Stimulated activated CD4-positive, alpha-beta T cell treated with anti-CD3 and anti-CD28 coated beads, Interleukin-2, amount 100 ng/mL, for 48 hours (primary cell): ENCODE results near the gene ZSCAN5B.
"Not testable (repeated sequence)": the region's sequence is repeated elsewhere in the genome, so short reads cannot be mapped to it uniquely, and the experiment has no call there.

Experiments
- DNase-seq, 2 donors: peaks; one replicate each; pipeline ENCODE4 v3.0.0-alpha.2; 2020

The ZSCAN5B gene

GRCh38 chr19:56174550-56174949, 23.0 kb downstream of the ZSCAN5B start:
- DNase-seq, result no peak

DNA sequence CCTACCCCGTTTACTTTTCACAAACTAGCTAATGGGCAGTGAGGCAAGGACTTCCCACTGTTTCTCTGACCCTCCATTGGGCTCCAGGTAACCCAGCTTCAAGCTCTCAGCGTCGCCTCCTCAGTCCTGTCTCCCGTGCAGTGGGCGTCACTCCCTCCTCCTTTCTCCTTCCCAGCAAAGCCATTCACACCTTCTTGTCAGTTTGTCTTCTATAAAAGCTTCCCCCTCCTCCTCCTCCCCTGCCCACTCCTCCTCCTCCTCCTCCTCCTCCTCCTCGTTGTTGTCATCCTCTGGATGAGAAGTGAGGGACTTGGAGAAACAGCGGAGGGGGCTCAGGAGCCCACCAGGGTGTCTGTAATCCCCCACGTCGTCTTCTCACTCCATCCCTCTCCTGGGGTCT, 23.5 kb downstream of the ZSCAN5B start:
- no peak for DNase-seq

GRCh38 chr19:56170261-56170660, 27.3 kb downstream of the ZSCAN5B start:
- no peak for DNase-seq

DNA sequence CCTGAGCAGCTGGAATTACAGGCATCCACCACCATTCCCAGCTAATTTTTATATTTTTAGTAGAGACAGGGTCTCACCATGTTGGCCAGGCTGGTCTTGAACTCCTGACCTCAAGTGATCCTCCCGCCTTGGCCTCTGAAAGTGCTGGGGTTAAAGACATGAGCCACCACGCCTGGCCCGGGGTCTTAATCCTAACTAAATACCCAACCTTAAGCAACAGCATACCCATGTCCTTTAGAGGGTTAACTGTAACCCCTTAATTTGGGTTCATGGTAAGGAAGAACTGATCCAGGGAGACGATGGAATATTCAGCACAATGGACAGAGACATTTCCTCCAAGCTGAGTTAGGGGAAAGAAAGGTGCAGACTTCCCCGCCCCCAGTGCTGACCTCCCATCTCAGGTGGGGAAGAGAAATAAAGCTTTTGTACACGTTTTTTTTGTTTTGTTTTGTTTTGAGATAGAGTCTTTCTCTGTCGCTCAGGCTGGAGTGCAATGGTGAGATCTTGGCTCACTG, 30.5 kb downstream of the ZSCAN5B start:
- DNase-seq, result no peak

GRCh38 chr19:56163097-56163496, 34.5 kb downstream of the ZSCAN5B start:
- no peak for DNase-seq

DNA sequence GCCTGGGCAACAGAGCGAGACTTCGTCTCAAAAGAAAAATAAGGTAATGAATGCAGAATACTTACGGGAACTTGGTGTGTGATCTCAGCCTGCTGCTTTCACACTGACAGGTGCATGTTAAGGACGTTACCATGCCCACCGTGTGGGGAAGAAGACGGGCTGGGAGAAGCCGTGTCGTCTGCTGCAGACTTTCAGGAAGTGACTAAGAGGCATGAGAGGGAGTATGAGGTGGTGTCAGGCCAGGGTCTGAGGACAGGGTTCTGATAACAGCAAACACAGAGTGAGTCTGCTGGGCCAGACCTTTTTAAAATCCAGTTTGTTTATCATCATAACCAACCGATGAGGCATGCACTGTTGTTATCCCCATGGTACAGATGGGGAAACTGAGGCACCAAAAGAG, 35.3 kb downstream of the ZSCAN5B start:
- DNase-seq, result peak in 1 of 2 donors; percentile 24

DNA sequence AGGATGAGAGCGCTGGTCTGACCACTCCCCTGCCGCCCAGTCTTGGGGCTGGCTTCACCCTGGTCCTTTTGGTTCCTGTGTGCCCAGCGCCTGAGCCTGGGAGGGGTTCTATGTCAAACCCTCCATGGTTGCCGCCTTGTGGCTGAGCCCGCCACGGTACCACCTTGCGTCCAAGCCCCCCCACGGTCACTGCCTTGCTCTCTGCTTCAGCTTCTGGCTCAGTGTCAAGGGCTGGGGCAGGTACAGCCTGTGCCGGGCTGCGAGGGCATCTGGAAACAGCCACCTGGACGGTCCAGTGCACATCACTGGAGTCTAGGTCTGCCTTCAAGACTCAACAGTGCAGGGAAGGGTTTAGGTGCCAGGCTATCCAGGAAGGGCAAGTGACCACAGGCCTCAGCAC, 36.0 kb downstream of the ZSCAN5B start:
- DNase-seq, result no peak

- DNase-seq, result no peak
Measured at GRCh38 chr19:56159622-56160271, 37.8 kb downstream of the ZSCAN5B start.

DNA sequence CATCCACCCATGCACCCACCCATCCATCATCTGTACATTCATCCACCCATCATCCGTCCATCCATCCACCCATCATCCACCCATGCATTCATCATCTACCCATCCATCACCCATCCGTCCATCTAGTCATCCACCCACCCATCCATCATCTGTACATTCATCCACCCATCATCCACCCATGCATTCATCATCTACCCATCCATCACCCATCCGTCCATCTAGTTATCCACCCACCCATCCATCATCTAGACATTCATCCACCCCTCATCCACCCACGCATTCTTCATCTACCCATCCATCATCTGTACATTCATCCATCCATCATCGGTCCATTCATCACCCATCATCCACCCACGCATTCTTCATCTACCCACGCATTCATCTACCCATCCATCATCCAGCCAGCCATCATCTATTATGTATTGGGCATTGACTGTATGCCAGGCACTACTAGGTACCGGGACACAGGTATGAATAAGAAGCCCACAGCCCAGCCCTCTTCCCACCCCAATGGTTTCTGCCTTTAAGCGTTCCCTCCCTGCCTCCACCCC, 38.5 kb downstream of the ZSCAN5B start:
- no peak for DNase-seq

GRCh38 chr19:56158170-56158757, 39.3 kb downstream of the ZSCAN5B start:
- no peak for DNase-seq

DNA sequence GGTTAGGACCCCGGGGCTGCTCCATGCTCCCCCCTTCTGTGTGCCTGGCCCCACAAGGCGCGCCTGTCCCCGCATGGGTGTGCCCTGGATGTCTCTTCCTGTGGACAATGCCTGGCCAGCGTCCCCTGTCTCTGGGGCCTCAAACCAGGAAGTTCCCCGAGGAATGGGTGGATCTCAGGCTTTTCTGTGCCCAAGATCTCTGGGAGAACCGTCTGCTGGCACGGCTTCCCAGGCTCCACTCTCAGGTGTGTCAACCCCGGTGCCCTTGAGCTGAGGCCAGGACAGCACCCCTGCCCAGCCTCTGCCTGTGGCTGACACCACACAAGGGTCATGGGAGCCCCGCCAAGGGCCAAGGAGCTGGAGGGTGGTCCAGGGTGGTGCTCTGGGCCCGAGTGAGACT, 40.8 kb downstream of the ZSCAN5B start:
- no peak for DNase-seq

DNA sequence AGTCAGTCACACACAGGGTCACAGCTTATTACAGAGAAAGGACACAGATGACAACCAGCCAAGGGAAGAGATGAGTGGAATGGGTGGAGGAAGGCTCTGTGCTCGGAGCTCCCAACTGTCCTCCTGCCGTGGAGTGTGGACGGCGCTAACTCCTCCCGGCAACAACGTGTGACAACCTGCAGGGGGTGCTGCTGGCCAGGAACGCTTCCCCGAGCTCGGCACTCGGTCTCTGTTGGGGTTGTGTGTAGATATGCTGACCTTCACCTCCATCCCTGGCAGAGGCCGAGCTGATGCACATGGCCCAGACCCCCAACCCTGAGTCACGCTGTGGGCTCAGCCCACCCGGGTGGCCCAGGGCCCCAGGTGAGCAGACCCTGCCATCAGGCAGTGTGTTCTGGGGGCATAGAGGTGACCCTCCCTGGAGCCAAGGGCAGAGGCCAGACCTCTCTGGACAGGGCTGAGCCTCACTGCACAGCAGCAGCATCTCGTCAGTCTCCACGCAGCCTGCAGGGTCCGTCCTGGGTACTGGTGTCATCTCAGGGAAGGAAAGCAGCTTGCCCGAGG, 42.4 kb downstream of the ZSCAN5B start:
- DNase-seq, result no peak

GRCh38 chr19:56153507-56153906, 44.1 kb downstream of the ZSCAN5B start:
- DNase-seq, result no peak

DNA sequence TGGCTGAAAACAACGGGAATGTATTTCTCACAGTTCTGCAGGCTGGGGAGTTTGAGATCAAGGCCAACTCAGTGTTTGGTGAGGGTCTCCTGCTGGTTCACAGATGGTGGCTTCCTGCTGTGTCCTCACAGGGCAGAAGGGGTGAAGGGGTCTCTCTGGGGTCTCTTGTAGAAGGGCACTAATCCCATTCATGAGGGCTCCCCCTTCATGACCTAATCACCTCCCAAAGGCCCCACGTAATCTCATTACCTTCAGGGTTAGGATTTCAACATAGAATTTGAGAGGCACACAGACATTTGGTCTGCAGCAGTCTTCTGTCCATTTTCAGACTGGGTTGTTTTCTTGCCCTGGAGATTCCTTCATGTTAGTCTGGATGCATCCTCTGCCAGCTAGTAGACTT, 44.9 kb downstream of the ZSCAN5B start:
- no peak for DNase-seq

DNA sequence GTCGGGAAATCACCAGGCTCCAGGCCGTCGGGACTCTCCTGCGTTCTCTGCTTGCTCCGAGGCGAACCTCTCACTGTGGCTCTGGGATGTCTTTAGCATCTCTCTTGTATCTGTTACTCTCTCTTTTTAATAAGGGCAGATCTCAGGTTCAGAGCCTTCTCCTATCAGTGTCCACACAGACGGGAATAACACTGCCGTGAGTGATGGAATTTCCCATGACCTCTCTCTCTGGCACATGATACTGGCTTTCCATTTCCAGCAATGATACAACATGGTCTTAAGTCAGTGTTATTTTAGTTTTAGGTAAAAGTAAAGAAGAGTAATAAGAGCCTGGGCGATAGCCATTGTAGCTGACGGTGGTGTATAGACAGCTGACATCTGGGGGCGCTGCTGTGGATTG, 47.2 kb downstream of the ZSCAN5B start:
- DNase-seq, result no peak

- DNase-seq, result no peak
Measured at GRCh38 chr19:56149656-56150038, 47.9 kb downstream of the ZSCAN5B start.

DNA sequence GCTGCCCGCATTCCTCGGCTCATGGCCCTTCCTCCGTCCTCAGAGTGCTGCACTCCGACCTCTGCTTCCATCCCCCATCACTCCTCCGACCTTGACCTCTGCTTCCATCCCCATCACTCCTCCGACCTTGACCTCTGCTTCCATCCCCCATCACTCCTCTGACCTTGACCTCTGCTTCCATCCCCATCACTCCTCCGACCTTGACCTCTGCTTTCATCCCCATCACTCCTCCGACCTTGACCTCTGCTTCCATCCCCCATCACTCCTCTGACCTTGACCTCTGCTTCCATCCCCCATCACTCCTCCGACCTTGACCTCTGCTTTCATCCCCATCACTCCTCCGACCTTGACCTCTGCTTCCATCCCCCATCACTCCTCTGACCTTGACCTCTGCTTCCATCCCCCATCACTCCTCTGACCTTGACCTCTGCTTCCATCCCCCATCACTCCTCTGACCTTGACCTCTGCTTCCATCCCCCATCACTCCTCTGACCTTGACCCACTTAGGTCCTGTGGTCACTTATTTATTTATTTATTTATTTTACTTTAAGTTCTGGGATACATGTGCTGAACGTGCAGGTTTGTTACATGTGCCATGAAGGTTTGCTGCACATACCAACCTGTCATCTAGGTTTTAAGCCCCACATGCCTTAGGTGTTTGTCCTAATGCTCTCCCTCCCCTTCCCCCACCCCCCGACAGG, 48.5 kb downstream of the ZSCAN5B start:
- DNase-seq, result not testable (repeated sequence)

DNA sequence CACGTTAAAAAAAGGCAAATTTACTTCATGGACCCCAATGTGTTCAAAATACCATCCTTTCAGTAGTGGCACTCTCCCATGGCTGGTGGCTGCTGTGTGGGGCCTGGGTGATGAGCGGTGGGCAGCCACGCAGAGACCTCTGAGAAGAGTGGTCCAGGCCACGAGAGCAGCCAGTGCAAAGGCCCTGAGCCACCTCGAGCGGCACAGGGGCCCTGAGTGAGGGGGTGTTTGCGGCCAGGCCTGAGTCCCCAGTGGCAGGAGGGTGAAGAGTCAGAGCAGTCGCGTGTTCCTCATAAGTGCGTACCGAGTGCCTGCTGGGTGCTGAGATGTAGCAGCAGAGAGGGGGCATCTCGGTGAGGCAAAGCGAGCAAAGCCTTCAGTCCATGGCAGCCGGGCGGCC, 49.5 kb downstream of the ZSCAN5B start:
- DNase-seq, result no peak

DNA sequence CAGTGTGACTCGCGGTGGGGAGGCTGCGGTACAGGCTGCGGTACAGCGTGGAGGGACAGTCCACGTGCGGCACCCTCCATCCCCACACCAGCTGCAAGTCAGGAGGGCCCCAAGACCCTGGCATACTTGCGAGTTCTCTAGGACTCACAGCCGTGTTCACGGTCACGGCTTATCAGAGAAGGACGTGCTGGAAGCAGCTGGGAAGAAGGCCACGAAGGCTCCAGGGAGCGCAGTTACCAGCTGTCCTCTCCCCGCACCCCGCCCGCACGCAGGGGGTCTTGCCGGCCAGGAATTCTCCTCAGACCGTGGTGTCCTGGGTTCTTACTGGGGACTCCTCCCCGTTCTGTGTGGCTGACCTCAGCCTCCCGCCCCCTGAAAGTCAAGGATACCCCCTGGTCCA, 50.3 kb downstream of the ZSCAN5B start:
- no peak for DNase-seq

GRCh38 chr19:56146904-56147303, 50.7 kb downstream of the ZSCAN5B start:
- DNase-seq, result no peak

GRCh38 chr19:56145698-56146097, 51.9 kb downstream of the ZSCAN5B start:
- no peak for DNase-seq

- no peak for DNase-seq
Measured at GRCh38 chr19:56144831-56145230, 52.8 kb downstream of the ZSCAN5B start.

GRCh38 chr19:56144376-56144775, 53.2 kb downstream of the ZSCAN5B start:
- DNase-seq, result no peak
